Psoas muscle (tissue), 8 donors: ENCODE results near the gene P2RY6. TPM values are rescaled to one million over a fixed set of nuclear protein-coding genes. Genes with fewer than 3 reads are reported as not detected.

ENCODE experiments used
- ATAC-seq, 4 donors: fragments of 200-7000 bp; cut with Tn5 transposase; one replicate each; pipeline ENCODE4 v1.9.1; 2020; ENCODE audit warnings: moderate library complexity in 3 of 4, mild to moderate bottlenecking in 2 of 4
- DNase-seq, 2 donors: peaks; one replicate each; pipeline ENCODE4 v3.0.0-alpha.2; 2020
- H3K27ac ChIP-seq: fragments of 200-600 bp; one replicate; pipeline ENCODE4 v1.8.0; 2022
- H3K27me3 ChIP-seq, 3 donors: fragments of 200-600 bp in 1 of 3; one replicate each; pipeline versions ENCODE4 v1.6.1 to v1.8.0; 2013 to 2022; ENCODE audit warnings: low read length in 2 of 3, mild to moderate bottlenecking in 2 of 3, moderate library complexity in 1 of 3; ENCODE audit not compliant: insufficient read depth in 3 of 3
- H3K36me3 ChIP-seq, 2 donors: fragments of 200-600 bp in 1 of 2; one replicate each; pipeline versions ENCODE4 v1.6.1 to v1.8.0; 2013 to 2022; ENCODE audit warnings: low read depth in 1 of 2, mild to moderate bottlenecking in 1 of 2, moderate library complexity in 1 of 2; ENCODE audit not compliant: insufficient read depth in 1 of 2
- H3K4me1 ChIP-seq: fragments of 200-600 bp; one replicate; pipeline ENCODE4 v1.8.0; 2022
- H3K4me3 ChIP-seq: fragments of 200-600 bp; one replicate; pipeline ENCODE4 v1.8.0; 2022; ENCODE audit warnings: mild to moderate bottlenecking
- H3K9me3 ChIP-seq: fragments of 200-600 bp; one replicate; pipeline ENCODE4 v1.8.0; 2022
- CTCF ChIP-seq: fragments of 200-600 bp; IDR thresholded peaks from one replicate; pipeline ENCODE4 v1.8.0; 2022; ENCODE audit warnings: antibody characterized with exemption
- WGBS, 3 donors: extraction: QIAGEN DNeasy Blood & Tissue Kit; methylation state at CpG; one replicate each; pipeline versions ENCODE4 v1.1.6 to v1.1.7; 2013; 5-methylcytosine and 5-hydroxymethylcytosine counted together
- intact Hi-C, 2 donors: fragments of 100-400 bp; cut with DNase I; formaldehyde crosslinking; loops; one replicate each; pipeline versions ENCODE4 v1.11.0 to v1.14.2; 2022
- polyA plus RNA-seq, 3 donors: library from polyadenylated mRNA; stranded (reverse); fragments of 200-250 nt; gene quantifications; one replicate each; pipeline ENCODE4 v1.2.3, GENCODE V29; 2013
- total RNA-seq, 4 donors: library from RNA; stranded (reverse); fragmentation: NEBNext Ultra II Directional in 2 of 4; extraction: Animal tissue kit (Norgen Biotek cat#: 25700) in 2 of 4; gene quantifications; one replicate each; pipeline versions ENCODE4 v1.2.1 to v1.2.4, GENCODE V29; 2021 to 2023
- donor health status: healthy with polysubstance abuse.
- donor health status: DM: no; HTN: no; CAD: no; lungs with moderate emphysema.
- donor health status: Bipolar disorder and iron deficiency.
- donor health status: healthy.
- donor health status: DM: yes; HTN: yes; CAD: no.
- donor health status: DM: no; HTN: no; CAD: no.
- donor health status: DM: no; HTN: no; CAD: no.
- donor health status: DM: yes; HTN: yes; CAD: no.

P2RY6 gene
- total and polyA plus RNA-seq, 7 donors: 0.59 to 2.5 (median 1.3) TPM

GRCh38 chr11:73322382-73323306 is 50.5 kb downstream of the P2RY6 start:
- H3K36me3 ChIP-seq: no peaks in the 10 kb centered on the region
- 77 to 83% (median 78%) methylated on average over 7 of the region's 7 CpGs for WGBS, 3 donors
- H3K4me3 ChIP-seq: no peak overlapping the region
- peak overlapping the region; percentile 53 for H3K27ac ChIP-seq
- DNase-seq (peak in 1 of 2 donors; percentile 38), ATAC-seq (no peak)
- no peaks in the 10 kb centered on the region for H3K27me3 ChIP-seq
- no peaks in the 10 kb centered on the region for H3K9me3 ChIP-seq
- H3K4me1 ChIP-seq: peaks cover 19% of the 10 kb centered on the region
- intact Hi-C loops: no loop called here
- no peak for TF ChIP-seq CTCF

GRCh38 chr11:73323464-73323863 is 51.3 kb downstream of the P2RY6 start:
- peaks cover 19% of the 10 kb centered on the region for H3K4me1 ChIP-seq

GRCh38 chr11:73324116-73324515 is 52.0 kb downstream of the P2RY6 start:
- TF ChIP-seq CTCF: no peak
- H3K27me3 ChIP-seq: no peaks in the 10 kb centered on the region
- ATAC-seq (no peak), DNase-seq (peak in 1 of 2 donors; percentile 35)
- H3K36me3 ChIP-seq: no peaks in the 10 kb centered on the region
- H3K27ac ChIP-seq: peak overlapping the region; percentile 53
- intact Hi-C loops: no loop called here
- 70 to 78% (median 77%) methylated on average over 9 of the region's 9 CpGs for WGBS, 3 donors
- no peaks in the 10 kb centered on the region for H3K9me3 ChIP-seq
- H3K4me3 ChIP-seq: no peak overlapping the region
- peaks cover 19% of the 10 kb centered on the region for H3K4me1 ChIP-seq

More at GRCh38 chr11:73323464-73323863, 51.3 kb downstream of the P2RY6 start:
- ATAC-seq: peak in 2 of 4 donors; percentile 34 to 59
- H3K4me3 ChIP-seq: no peak overlapping the region
- no peaks in the 10 kb centered on the region for H3K9me3 ChIP-seq
- no peak for TF ChIP-seq CTCF
- H3K36me3 ChIP-seq: no peaks in the 10 kb centered on the region
- WGBS, 3 donors: 35 to 54% (median 52%) methylated on average over 13 to 14 of the region's 14 CpGs
- peak overlapping the region; percentile 53 for H3K27ac ChIP-seq
- DNase-seq: peak; percentile 83 to 85
- intact Hi-C loops: no loop called here
- H3K27me3 ChIP-seq: no peaks in the 10 kb centered on the region

GRCh38 chr11:73324665-73325035 is 52.5 kb downstream of the P2RY6 start:
- TF ChIP-seq CTCF: no peak
- H3K36me3 ChIP-seq: no peaks in the 10 kb centered on the region
- H3K9me3 ChIP-seq: no peaks in the 10 kb centered on the region
- H3K27ac ChIP-seq: peak overlapping the region; percentile 53
- WGBS, 3 donors: 85 to 97% (median 89%) methylated on average over 2 of the region's 2 CpGs
- no peak for ATAC-seq
- peaks cover 19% of the 10 kb centered on the region for H3K4me1 ChIP-seq
- intact Hi-C loops: no loop called here
- DNase-seq: no peak
- no peak overlapping the region for H3K4me3 ChIP-seq
- H3K27me3 ChIP-seq: no peaks in the 10 kb centered on the region
